Dermis blood vessel endothelial cell (primary cell): ENCODE data around the gene CETN2. TPM values are rescaled to one million over a fixed set of nuclear protein-coding genes. Genes with fewer than 3 reads are reported as not detected.
"Not testable (repeated sequence)": the region's sequence is repeated elsewhere in the genome, so short reads cannot be mapped to it uniquely, and the experiment has no call there.

ENCODE experiments used
- DNase-seq: peaks from one replicate; pipeline ENCODE4 v3.0.0; 2010
- total RNA-seq: library from RNA; depleted of rRNA; stranded (reverse); fragments of >200 nt; gene quantifications from 2 replicates; pipeline ENCODE4 v1.2.3, GENCODE V29; 2014

Gene CETN2
- 23.3 and 25.2 TPM in 2 replicates for total RNA-seq

DNA sequence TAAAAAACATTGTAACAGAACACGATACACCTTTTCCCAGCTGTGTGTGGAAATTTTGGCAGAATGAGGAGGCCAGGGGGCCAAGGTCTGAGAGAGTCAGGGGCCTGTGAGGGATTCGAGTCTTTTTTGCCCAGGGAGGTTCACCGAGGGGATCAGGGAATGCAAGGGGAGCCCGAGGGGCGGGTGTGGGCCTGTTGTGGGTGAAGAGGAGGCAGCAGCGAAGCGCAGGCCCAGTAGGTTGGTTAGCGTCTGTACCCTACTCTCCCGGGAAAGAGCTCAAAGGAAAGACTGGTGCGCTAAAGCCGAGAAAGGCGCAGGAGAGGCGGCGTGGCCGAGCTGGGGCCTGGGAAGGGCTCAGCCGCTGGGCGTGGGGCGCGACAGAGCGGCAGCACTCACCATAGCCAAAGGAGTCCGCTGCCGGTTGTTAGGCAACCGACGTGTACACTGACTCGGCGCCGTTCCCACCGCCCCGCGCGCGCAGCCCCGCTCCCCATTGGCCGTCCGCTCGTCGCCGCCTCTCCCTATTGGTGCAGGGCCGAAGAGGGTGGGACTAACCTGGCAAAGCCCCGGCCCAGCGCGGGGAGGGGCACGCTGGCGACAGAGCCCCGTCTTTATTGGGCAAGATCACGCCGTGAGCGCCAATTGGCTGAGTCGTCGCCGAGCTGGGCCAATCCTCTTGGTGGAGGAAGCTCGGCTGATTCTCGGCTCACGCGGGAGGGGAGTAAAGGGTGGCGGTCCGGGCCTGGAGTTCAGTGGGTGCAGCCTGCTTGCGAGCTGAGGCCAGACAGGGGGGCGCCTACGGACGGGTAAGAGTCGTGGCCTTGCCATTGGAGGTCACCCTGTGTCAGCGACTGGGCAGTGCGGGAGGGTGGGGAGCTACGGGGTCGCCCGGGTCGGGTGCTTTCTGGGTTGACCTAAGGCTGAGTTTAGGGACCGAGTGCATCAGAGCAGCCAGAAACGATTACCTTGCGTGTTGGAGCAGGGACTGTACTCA is at the start of gene CETN2, which contains the start of gene NSDHL:
TSS of gene CETN2 (minus strand) at position 446 of the 994 bp plus-strand sequence. CDS start at position 399, 47 bp downstream.
TSS of gene NSDHL (plus strand) at position 752 of the 994 bp plus-strand sequence. CDS start 15,262 bp downstream, outside the sequence.
- peak; percentile 96 for DNase-seq

DNA sequence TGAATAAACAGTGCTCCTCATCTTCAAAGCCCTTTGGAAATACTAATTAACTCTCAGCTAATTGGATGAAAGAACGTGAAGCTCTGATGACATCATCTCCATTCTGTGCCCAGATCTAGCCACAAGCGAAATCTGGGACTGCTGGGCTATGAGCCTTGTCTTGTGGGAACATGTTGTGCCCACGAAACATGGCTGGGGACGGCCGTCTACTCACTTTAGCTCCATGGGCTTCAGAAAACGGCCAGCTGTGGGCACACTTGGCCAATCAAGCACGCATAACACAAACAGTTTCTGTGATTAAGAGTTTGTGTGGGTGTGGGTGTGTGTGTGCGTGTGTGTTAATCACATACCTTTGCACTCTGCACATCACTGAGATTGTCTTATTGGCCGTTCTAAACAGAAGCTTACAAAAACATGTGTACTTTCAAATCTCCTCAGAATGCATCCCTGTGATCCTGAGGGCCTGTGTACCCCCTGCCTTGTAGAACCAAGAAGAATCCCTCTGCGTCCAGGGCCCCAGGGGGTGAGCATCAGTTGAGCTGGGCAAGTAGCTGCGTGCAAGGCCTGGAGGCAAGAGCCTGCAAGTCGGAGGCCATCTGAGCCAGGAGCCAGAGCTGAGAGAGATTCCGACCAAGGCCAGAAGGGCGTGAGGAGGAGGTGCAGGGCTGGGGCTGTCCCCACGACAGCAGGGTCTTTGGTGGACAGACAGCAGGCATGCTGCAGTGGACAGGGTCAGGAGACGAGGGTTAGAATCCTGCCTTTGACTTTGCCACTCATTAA is 48.6 kb upstream of the CETN2 start:
- no peak for DNase-seq

DNA sequence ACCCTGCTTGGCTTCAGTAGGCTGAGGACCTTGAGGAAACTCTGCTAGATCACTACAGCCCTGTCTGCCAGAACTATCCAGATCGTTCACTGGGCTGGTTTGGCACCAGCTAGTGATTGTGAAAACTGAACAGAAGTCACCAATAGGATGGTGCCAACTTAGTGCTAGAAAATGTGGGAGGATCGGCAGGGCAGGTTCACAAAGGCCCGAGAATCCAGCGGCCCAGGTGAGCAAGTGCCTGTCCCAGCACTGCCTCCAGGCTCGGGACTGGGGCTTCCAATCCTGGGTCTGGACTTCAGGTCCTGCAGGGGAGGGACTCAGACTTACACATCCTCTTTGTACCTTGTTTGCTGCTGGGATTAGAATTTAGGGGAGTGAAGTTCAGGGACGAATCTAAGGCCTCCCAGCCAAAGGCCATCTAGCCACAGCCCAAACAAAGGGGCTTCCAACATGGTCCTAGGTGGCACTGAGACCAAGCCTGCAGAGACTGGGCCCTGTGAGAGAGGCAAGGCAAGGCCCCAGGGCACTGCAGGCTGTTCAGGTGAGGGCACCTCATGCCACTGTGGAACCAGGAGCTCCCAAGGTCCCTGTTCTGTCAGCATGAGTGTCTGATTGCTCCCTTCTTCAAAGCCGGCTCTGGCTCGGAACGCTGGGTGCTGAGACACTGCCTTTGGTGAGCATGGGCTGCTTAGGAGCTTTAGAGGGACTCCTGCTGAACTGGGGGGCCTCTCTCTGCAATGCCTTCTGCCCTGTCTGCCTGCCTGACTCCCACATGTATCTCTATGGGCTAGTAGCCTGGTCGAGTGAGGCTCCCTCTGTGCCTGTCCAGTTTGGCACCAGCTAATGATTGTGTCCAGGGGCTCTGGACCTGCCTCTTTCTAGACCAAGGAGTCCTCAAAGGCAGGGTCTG is 46.6 kb upstream of the CETN2 start:
- DNase-seq: no peak

DNA sequence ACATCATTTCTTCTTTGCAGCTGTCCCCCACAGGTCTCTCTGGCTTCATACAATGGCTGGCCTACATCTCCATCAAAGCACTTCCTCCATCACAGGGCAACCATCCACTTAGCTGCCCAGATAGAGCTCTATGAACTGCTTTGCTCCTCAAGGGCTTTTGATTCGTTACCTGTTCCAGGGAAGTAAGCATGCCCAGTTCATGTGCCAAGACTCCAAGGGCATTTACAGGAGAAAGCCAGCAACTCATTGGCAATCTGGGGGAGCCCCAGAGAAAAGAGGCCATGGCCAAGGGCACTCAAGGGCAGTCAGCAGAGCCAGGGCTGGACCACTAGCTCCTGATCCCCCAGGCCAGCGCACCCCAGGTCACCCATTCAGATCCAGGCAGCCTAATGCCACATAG is 42.8 kb upstream of the CETN2 start:
- no peak for DNase-seq

DNA sequence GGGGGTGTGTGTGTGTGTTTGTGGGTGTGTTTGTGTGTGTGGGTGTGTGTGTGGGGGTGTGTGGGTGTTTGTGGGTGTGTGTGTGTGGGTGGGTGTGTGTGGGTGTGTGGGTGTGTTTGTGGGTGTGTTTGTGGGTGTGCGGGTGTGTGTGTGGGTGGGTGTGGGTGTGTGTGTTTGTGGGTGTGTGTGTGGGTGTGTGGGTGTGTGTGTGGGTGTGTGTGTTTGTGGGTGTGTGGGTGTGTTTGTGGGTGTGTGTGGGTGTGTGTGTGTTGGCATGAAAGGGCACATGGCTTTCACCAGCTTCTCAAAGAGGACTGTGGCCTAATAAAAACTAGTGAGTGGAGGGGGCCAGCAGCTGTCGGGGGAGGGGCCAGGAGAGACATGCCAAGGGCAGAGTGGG is 42.0 kb upstream of the CETN2 start:
- no peak for DNase-seq

DNA sequence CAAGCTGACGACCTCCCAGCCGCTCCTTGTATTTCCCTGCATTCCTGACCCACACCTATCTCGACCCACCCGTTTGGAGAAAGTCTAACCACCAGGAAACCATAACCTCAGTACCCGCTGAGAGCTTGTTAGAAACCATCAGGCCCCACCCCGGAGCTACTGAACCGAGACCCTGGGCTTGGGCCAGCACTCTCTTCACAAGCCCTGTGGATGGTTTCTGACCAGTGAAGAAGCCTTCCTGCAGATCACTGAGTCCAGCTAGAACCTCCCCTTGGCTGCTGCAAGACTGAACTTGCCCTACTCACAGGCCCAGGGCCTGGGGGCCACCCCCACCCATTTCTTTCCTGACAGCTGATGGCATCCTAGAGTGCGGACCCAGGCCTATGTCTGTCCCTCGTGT is 40.7 kb upstream of the CETN2 start:
- no peak for DNase-seq

DNA sequence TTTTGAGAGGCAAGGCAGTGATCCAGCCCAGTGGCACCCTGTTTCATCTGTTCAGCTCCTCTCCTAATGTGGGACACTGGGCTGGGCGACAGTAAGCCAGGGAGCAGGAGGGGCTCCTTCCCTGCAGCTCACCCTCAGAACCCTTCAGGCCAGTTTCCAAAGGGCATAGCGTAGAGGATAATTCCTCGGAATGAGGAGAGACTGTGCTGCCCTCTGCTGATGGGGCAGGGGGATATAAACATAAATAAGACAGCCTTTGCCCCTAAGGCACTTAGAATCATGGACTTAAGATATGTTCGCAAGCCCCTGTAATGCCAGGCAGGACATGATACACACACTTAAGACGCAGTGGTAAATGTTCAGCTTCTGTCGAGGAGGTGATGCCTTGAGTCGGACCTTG is 39.4 kb upstream of the CETN2 start:
- peak; percentile 1 for DNase-seq

DNA sequence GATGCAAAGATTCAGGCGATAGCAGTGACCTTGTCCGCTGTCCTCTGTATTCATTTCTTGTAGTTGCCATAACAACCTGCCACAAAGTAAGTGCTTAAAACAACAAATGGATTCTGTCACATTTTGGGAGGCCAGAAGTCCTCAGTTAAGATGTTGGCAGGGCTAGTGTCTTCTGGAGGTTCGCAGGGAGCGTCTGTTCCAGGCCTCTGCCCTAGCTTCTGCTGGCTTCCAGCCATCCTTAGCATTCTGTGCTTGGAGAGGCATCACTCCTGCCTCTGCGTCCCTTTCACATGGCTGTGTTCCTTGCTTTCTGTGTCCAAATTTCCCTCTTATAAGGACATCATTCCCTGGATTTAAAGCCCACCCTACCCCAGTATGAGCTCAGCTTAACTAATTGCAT is 35.8 kb upstream of the CETN2 start:
- DNase-seq: no peak

DNA sequence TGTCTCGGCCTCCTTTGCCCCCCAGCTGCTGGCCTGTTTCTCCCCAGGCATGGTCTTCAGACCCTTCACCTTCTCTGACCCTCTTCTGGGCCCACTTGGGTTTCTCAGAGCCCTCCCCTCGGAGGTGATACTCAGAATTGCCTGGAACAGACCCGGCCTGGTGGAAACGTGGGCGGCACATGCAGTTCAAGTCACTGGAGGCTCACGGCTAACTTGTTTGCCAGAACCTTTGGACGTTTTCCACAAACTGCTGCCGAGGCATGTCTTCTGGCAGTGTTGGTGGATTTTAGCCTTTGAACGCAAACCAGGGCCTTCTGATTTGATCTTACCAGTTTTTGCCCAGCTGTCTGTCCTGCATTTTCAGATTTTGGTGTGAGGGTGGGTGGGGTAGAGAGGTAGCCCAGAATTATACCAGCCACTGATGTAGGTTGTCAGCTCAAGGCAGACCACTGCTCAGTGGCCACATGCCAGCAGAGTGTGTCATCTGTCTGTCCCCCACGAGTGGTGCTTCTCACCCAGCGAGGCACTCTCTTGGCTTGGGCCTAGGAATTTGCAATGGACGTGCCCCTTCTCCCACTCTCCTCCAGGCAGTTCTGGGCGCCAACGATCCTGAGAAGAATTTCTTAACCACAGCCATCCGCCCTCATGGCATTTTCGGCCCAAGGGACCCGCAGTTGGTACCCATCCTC is 34.8 kb upstream of the CETN2 start:
- no peak for DNase-seq

DNA sequence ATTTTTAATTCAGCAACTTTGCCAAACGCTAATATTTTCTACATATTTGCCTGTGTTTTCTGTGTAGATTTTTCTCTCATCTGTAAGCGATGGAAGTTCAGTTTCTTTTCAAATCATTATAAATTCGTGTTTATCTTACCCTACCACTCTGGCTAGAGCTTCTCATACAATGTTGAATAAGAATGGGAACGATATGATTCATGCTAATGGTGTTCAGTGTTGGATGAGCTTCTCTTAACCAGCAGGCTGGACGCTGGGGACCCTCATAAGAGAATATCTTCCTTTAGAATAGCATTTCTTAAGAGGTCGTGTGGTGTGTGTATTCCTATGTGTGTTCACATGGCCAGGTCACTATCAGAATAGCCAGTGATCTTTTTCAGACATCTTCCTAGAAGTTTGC is 31.3 kb upstream of the CETN2 start:
- DNase-seq: no peak

DNA sequence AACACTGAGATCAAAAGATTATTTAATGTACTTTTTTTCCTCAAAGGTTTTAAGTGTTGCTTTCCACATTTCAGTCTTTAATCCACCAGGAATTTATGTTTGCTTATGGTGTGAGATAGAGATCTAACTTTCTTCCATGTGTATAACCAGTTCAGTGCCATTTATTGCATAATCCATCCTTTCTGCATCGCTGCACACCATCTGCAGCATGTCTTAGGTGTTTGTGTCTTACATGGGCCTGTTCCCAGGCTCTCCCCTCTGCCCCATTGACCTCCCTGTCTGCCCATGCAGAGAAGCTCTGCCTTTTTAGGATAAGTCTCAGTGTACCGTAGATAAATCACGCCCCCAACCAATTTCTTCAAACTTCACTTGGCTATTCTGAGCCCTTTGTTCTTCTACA is 30.6 kb upstream of the CETN2 start:
- no peak for DNase-seq

DNA sequence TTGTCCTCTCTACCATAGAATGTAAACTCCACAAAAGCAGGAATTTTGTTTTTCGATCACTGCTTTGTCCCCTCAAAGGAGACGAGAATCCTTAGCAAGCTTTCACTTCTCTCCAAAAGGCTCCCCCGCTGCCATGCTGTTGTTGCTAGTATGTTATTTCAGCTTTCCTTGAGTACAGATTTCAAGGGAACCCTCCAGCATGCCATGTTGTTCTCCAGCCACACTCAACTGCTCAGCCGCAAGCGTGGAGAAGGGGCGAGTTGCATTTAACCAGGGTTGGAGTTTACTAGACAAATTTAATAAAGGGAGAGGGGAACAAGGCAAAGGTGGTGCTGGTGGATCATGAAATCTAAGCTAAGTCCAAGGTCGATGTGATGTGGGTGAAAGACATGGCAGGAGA is 23.4 kb upstream of the CETN2 start:
- no peak for DNase-seq

DNA sequence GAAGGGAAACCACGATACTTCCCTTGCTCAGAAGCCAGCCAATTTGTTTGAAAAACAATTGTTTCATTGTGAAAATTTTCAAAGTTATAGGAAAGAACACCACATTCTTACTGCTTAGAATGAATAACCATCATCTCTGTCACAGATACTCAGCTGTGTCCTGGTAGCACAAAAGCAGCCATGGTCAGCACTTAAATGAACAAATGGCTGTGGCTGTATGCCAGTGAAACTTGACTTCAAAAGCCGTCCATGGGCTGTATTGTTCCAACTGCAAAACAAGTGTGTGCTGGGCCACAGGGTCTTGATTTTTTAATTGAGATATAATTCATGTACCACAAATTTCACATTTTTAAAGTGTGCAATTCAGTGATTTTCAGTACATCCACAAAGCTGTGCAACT is 19.9 kb upstream of the CETN2 start:
- no peak for DNase-seq

DNA sequence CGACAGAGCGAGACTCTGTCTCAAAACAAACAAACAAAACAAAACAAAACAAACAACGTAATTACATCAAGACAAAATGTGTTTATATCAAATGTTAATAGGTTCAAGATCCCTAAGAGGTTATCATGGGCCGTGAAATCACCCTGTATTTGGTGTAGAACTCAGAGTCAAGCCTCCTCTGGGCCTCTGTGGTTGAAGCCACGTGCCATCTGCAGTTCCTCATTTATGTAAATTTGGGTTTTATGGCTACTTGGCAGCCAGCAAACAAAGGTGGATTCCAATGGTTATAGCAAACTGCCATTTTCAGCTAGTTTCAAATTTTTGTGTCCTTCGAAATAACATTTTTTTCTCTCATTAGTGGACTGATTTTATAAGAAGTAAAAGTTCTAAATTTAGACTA is 16.7 kb upstream of the CETN2 start:
- no peak for DNase-seq

DNA sequence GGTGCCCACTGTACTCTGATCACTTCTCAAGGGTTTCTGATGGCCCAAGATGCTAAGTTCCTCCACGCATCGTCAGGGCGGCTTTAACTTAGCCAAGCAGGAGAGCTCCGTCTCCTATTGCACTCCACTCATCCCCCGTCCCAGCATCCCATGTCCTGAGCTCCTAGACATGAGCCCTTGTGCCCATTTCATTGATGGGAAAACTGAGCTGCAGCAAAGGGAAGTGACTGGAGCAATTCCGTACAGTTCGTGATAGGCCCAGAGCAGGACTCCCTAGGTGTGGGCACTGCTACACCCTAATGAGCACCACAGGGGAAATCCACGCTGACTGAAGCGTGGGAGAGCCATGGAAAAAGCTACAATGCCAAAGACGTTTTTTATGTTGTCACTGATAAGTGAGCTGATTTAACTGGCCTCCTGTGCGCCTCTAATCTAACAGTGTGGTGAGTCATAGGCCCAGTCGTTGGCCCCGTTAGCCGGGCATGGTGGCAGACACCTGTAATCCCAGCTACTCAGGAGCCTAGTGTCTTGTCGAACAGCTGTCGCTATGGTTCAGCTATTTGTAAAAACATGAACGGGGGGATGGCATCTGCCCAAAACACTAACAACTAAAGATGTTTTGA is 15.2 kb upstream of the CETN2 start:
- DNase-seq: no peak

DNA sequence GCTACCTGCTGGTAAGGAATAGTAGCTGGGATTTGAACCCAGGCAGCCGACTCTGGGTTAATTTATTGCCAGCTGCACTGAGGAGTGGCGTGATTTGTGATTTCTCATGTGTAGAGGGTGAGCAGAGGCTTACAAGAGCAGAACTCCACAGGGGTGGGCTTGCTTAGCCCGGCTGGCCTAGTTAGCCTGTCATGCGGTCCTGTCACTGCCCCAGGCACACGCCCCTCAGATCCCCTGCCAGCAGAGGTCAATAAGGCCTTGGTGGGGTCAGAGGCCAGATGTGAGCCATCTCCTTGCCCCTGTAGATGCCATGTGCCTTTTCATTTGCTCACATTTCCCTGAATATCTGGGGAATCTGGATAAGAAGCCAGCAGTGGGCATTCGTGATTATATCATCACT is 13.7 kb upstream of the CETN2 start:
- DNase-seq: no peak

DNA sequence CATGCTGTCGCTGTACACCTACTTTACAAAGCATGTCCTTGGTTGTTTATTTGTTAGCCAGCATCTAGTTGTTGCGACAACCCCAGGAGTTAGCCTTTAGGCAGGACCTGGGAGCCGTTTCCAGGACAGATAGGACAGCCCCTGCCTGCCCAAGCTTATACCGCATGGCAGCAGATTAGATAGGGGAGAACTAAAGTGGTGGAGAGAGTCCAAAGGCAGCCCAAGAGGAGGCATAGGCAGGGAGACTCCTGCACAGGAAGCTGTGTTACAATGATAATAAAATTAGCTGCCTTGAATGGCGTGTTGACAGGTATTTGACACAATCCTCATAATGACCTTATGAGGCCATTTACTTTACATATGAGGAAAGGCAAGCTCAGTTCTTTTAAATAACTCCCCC is 13.3 kb upstream of the CETN2 start:
- no peak for DNase-seq

DNA sequence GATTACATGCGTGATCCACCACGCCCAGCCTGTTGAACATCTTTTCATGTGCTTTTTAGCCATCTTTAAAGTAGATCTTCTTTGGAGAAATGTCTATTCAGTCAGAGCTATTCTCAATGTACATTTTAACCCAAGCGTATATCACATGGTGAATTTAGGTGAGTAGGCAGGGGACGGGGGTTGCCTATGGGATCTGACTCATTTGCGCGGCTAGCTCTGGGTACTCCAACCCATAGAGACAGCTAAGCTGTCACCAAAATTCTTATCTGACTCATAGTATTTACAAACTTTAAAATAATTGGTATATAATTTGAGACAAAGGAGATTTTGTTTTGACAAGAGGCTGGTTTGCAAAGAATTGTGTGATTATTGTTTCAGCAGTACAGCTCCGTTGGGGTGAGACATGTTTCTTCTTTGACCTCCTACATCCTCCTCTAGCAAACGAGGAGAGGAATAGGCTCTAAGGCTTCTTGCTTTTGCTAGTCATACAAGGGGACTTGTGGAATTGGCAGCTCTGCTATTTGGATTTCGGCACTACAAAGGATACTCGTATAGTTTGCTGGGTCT is 12.3 kb upstream of the CETN2 start:
- DNase-seq: no peak

DNA sequence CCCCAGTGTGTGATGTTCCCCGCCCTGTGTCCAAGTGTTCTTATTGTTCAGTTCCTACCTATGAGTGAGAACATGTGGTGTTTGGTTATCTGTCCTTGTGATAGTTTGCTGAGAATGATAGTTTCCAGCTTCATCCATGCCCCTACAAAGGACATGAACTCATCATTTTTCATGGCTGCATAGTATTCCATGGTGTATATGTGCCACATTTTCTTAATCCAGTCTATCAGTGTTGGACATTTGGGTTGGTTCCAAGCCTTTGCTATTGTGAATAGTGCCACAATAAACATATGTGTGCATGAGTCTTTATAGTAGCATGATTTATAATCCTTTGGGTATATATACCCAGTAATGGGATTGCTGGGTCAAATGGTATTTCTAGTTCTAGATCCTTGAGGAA is 4.9 kb upstream of the CETN2 start:
- DNase-seq: not testable (repeated sequence)

DNA sequence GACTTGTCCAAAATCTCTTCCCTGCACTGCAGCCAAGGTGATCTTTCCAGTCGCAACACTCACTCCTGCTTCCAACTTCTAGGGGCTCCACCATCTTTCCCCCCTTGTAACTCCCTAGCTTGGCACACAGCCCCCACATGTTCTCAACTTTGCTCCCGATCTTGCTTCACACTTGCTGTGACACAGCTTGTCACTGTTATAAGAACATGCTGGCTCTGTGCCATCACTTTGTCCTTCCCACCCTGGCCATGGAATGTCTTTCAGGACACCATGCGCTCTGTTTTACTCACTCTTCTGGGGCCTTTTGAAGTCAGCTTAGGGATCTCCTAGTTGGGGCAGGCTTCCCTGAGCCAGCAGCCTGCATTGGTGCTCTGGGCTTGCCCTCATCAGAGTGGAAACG is 2.8 kb upstream of the CETN2 start:
- DNase-seq: no peak

DNA sequence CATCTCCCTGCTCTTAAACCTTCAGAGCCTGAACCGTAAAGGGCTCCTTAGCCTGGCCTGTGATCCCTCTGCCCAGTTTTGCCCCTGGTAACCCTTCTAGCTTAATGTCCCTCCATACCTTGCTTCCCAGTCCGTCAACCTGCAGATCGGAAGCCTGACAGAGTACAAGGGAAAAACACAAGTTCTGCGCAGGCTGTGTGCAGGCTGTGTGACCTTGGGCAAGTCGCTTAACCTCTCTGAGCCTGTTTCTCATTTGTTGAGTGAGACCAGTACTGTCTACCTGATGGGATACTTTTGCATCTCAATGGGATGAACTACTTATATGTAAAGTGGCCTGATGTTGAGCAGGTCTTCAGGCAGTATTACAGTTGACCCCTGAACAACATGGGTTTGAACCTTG is 2.0 kb upstream of the CETN2 start:
- no peak for DNase-seq
